PC-9 (cell line): ENCODE measurements around the gene CCDC85C. TPM values are rescaled to one million over a fixed set of nuclear protein-coding genes. Genes with fewer than 3 reads are reported as not detected.

ENCODE experiments used
- BruUV-seq: library from RNA; stranded (reverse); fragments of 400-500 nt; replicated peaks from 2 replicates; lab custom pipeline; 2021; lab: Mats Ljungman, UMichigan
- CTCF ChIA-PET: fragments of 300-600 bp; sonication (Branson Sonifier 250); formaldehyde crosslinking; loops from one replicate; lab custom pipeline; 2022; ENCODE audit warnings: antibody characterized with exemption; lab: Charles Lee
- POLR2A ChIA-PET: fragments of 300-600 bp; sonication (Branson Sonifier 250); formaldehyde crosslinking; loops from one replicate; lab custom pipeline; 2022; ENCODE audit warnings: antibody characterized with exemption; ENCODE audit not compliant: unreplicated experiment; lab: Charles Lee
- DNase-seq, 2 experiments: peaks; one replicate each; pipeline versions ENCODE4 v3.0.0 to v3.0.0-alpha.2; 2015 to 2022; ENCODE audit warnings: mixed read lengths in 1 of 2
- H2AFZ ChIP-seq: fragments of 200-600 bp; sonication (generic); 2 replicates; pipeline ENCODE4 v1.8.1; 2017; ENCODE audit warnings: antibody characterized with exemption
- H3F3A ChIP-seq: fragments of 200-600 bp; sonication (generic); 2 replicates; pipeline ENCODE4 v1.8.1; 2017; ENCODE audit warnings: antibody characterized with exemption, mild to moderate bottlenecking, low read depth; ENCODE audit not compliant: insufficient read depth
- H3K27ac ChIP-seq: fragments of 200-600 bp; sonication (generic); 2 replicates; pipeline ENCODE4 v1.6.1; 2016; ENCODE audit warnings: mixed run types
- H3K27me3 ChIP-seq: fragments of 200-600 bp; sonication (generic); 2 replicates; pipeline ENCODE4 v1.6.1; 2016; ENCODE audit warnings: low read depth, mixed run types; ENCODE audit not compliant: insufficient read depth
- H3K36me3 ChIP-seq: fragments of 200-600 bp; sonication (generic); 2 replicates; pipeline ENCODE4 v1.6.1; 2016; ENCODE audit warnings: low read depth, mixed run types
- H3K4me1 ChIP-seq: fragments of 200-600 bp; sonication (generic); replicated peaks from 2 replicates; pipeline ENCODE4 v1.6.1; 2016; ENCODE audit warnings: mixed run types; ENCODE audit not compliant: insufficient read depth
- H3K4me2 ChIP-seq: fragments of 200-600 bp; sonication (generic); 2 replicates; pipeline ENCODE4 v1.6.1; 2017; ENCODE audit warnings: mixed run types
- H3K4me3 ChIP-seq: fragments of 200-600 bp; sonication (generic); 2 replicates; pipeline ENCODE4 v1.6.1; 2016; ENCODE audit warnings: mixed run types
- H3K79me2 ChIP-seq: fragments of 200-600 bp; sonication (generic); 2 replicates; pipeline ENCODE4 v1.6.1; 2017; ENCODE audit warnings: low read depth, mixed run types
- H3K9me2 ChIP-seq: fragments of 200-600 bp; sonication (generic); 2 replicates; pipeline ENCODE4 v1.8.1; 2017; ENCODE audit warnings: mild to moderate bottlenecking; ENCODE audit not compliant: insufficient read depth
- H3K9me3 ChIP-seq: fragments of 200-600 bp; sonication (generic); 2 replicates; pipeline ENCODE4 v1.8.1; 2016; ENCODE audit warnings: low read depth; ENCODE audit not compliant: insufficient read depth
- H4K20me1 ChIP-seq: fragments of 200-600 bp; sonication (generic); 2 replicates; pipeline ENCODE4 v1.8.1; 2017; ENCODE audit not compliant: insufficient read depth
- CTCF ChIP-seq: fragments of 200-600 bp; sonication (generic); conservative IDR thresholded peaks from 2 replicates; pipeline ENCODE4 v1.6.1; 2017; ENCODE audit warnings: mixed run types, antibody characterized with exemption, mild to moderate bottlenecking, moderate library complexity
- EZH2 ChIP-seq: fragments of 200-600 bp; sonication (generic); IDR thresholded peaks from 2 replicates; pipeline ENCODE4 v1.8.0; 2017; ENCODE audit warnings: antibody characterized with exemption, low read depth
- intact Hi-C: fragments of 100-400 bp; cut with micrococcal nuclease; formaldehyde crosslinking; loops from one replicate; pipeline ENCODE4 v1.10.0; 2022; ENCODE audit not compliant: unreplicated experiment
- total RNA-seq: library from RNA; stranded (reverse); gene quantifications from 2 replicates; pipeline ENCODE4 v1.2.3, GENCODE V29; 2021

Gene CCDC85C
- total RNA-seq, 1 experiment from 2014 or later, result 21.2 TPM

- ChIA-PET POLR2A (no interaction called here), CTCF (no interaction called here)
- no peaks in the 10 kb centered on the region for H3K79me2 ChIP-seq
- no peaks in the 10 kb centered on the region for H3K36me3 ChIP-seq
- no peaks in the 10 kb centered on the region for H4K20me1 ChIP-seq
- no peaks in the 10 kb centered on the region for H3K9me2 ChIP-seq
- TF ChIP-seq EZH2, result no peak
- no peak for TF ChIP-seq CTCF
- H3K27me3 ChIP-seq, result no peaks in the 10 kb centered on the region
- H3K27ac ChIP-seq, result no peak overlapping the region
- H3K4me1 ChIP-seq, result no peaks in the 10 kb centered on the region
- H2AFZ ChIP-seq, result no peak overlapping the region
- H3F3A ChIP-seq, result no peaks in the 10 kb centered on the region
- intact Hi-C loops, result no loop called here
- no peak overlapping the region for H3K4me2 ChIP-seq
- DNase-seq, result no peak
- no TSS peak for BruUV-seq
- H3K4me3 ChIP-seq, result no peak overlapping the region
- H3K9me3 ChIP-seq, result no peaks in the 10 kb centered on the region
Observed at GRCh38 chr14:99649643-99650042, 45.6 kb upstream of the CCDC85C start.

- BruUV-seq, result no TSS peak
- no peaks in the 10 kb centered on the region for H3F3A ChIP-seq
- no peaks in the 10 kb centered on the region for H3K27me3 ChIP-seq
- no peaks in the 10 kb centered on the region for H3K9me3 ChIP-seq
- TF ChIP-seq EZH2, result no peak
- no peak for TF ChIP-seq CTCF
- H3K4me3 ChIP-seq, result no peak overlapping the region
- no peaks in the 10 kb centered on the region for H3K36me3 ChIP-seq
- intact Hi-C loops, result no loop called here
- no peak overlapping the region for H3K27ac ChIP-seq
- H3K4me1 ChIP-seq, result no peaks in the 10 kb centered on the region
- no peaks in the 10 kb centered on the region for H4K20me1 ChIP-seq
- POLR2A ChIA-PET, result no interaction called here
- no peak overlapping the region for H3K4me2 ChIP-seq
- H2AFZ ChIP-seq, result no peak overlapping the region
- no peaks in the 10 kb centered on the region for H3K9me2 ChIP-seq
- H3K79me2 ChIP-seq, result no peaks in the 10 kb centered on the region
- no peak for DNase-seq
- CTCF ChIA-PET, result no interaction called here
Observed at GRCh38 chr14:99649219-99649618, 45.2 kb upstream of the CCDC85C start.

- H3K36me3 ChIP-seq, result no peaks in the 10 kb centered on the region
- no peak overlapping the region for H2AFZ ChIP-seq
- H3K27me3 ChIP-seq, result no peaks in the 10 kb centered on the region
- TF ChIP-seq EZH2 (no peak), CTCF (no peak)
- H3K4me1 ChIP-seq, result no peaks in the 10 kb centered on the region
- ChIA-PET POLR2A (no interaction called here), CTCF (no interaction called here)
- no peaks in the 10 kb centered on the region for H3F3A ChIP-seq
- no peak for DNase-seq
- H3K9me3 ChIP-seq, result no peaks in the 10 kb centered on the region
- BruUV-seq, result no TSS peak
- no peaks in the 10 kb centered on the region for H4K20me1 ChIP-seq
- no peaks in the 10 kb centered on the region for H3K79me2 ChIP-seq
- no peak overlapping the region for H3K4me3 ChIP-seq
- H3K4me2 ChIP-seq, result no peak overlapping the region
- no peak overlapping the region for H3K27ac ChIP-seq
- intact Hi-C loops, result no loop called here
- no peaks in the 10 kb centered on the region for H3K9me2 ChIP-seq
Observed at GRCh38 chr14:99648027-99648784, 44.2 kb upstream of the CCDC85C start.
